OCI-LY7 (cell line): ENCODE data around the gene PTPRQ. TPM values are rescaled to one million over a fixed set of nuclear protein-coding genes. Genes with fewer than 3 reads are reported as not detected.

Source experiments
- BruUV-seq: library from RNA; stranded (reverse); fragments of 400-500 nt; replicated peaks from 2 replicates; lab custom pipeline; 2021; lab: Mats Ljungman, UMichigan
- CTCF ChIA-PET: fragments of 300-600 bp; sonication (Branson Sonifier 250); formaldehyde crosslinking; loops from one replicate; lab custom pipeline; 2022; ENCODE audit warnings: antibody characterized with exemption; ENCODE audit not compliant: unreplicated experiment; lab: Charles Lee
- POLR2A ChIA-PET: fragments of 300-600 bp; sonication (Branson Sonifier 250); formaldehyde crosslinking; loops from one replicate; lab custom pipeline; 2022; ENCODE audit warnings: antibody characterized with exemption; lab: Charles Lee
- DNase-seq: peaks from one replicate; pipeline ENCODE4 v3.0.0-alpha.2; 2015; ENCODE audit warnings: low spot score
- H2AFZ ChIP-seq: fragments of 200-600 bp; sonication (generic), shearing (Covaris generic); 2 replicates; pipeline ENCODE4 v1.6.1; 2014; ENCODE audit warnings: mild to moderate bottlenecking, antibody characterized with exemption, low read length, moderate library complexity
- H3K27ac ChIP-seq: fragments of 200-600 bp; sonication (generic); 2 replicates; pipeline ENCODE4 v1.5.1; 2014; ENCODE audit warnings: mixed run types, low read depth, mild to moderate bottlenecking, moderate library complexity, low read length, inconsistent platforms; ENCODE audit not compliant: poor library complexity, severe bottlenecking
- H3K36me3 ChIP-seq: fragments of 200-600 bp; sonication (generic); 2 replicates; pipeline ENCODE4 v1.6.1; 2014; ENCODE audit warnings: mild to moderate bottlenecking, antibody characterized with exemption, low read length, moderate library complexity, mixed read lengths; ENCODE audit not compliant: insufficient read depth
- H3K4me1 ChIP-seq: fragments of 200-600 bp; sonication (generic); 2 replicates; pipeline ENCODE4 v1.5.1; 2014; ENCODE audit warnings: mild to moderate bottlenecking, low read length; ENCODE audit not compliant: insufficient read depth, poor library complexity, severe bottlenecking
- H3K4me2 ChIP-seq: fragments of 200-600 bp; sonication (generic); 2 replicates; pipeline ENCODE4 v1.6.1; 2014; ENCODE audit warnings: mild to moderate bottlenecking, low read length
- H3K4me3 ChIP-seq: fragments of 200-600 bp; sonication (generic); 2 replicates; pipeline ENCODE4 v1.5.1; 2014; ENCODE audit warnings: mild to moderate bottlenecking, low read depth, low read length; ENCODE audit not compliant: poor library complexity, severe bottlenecking
- H3K79me2 ChIP-seq: fragments of 200-600 bp; sonication (generic); 2 replicates; pipeline ENCODE4 v1.6.1; 2016; ENCODE audit warnings: low read depth, mild to moderate bottlenecking, low read length, moderate library complexity, mixed read lengths; ENCODE audit not compliant: insufficient read depth
- H3K9me2 ChIP-seq: fragments of 200-600 bp; sonication (generic); 2 replicates; pipeline ENCODE4 v1.6.1; 2016; ENCODE audit warnings: mild to moderate bottlenecking, low read length, mixed read lengths; ENCODE audit not compliant: insufficient read depth
- H3K9me3 ChIP-seq: fragments of 200-600 bp; sonication (generic); 2 replicates; pipeline ENCODE4 v1.6.1; 2014; ENCODE audit warnings: mild to moderate bottlenecking, mixed run types, low read length, mixed read lengths
- H4K20me1 ChIP-seq: fragments of 200-600 bp; sonication (generic); 2 replicates; pipeline ENCODE4 v1.6.1; 2014; ENCODE audit warnings: mild to moderate bottlenecking, antibody characterized with exemption, low read length, moderate library complexity, mixed read lengths; ENCODE audit not compliant: insufficient read depth
- EZH2phosphoT487 ChIP-seq: fragments of 200-600 bp; sonication (generic); IDR thresholded peaks from 2 replicates; pipeline ENCODE4 v1.6.1; 2018; ENCODE audit warnings: low read depth, borderline replicate concordance, mild to moderate bottlenecking, mixed run types, antibody characterized with exemption, low read length, moderate library complexity, mixed read lengths
- intact Hi-C: fragments of 100-400 bp; cut with micrococcal nuclease; formaldehyde crosslinking; loops from one replicate; pipeline ENCODE4 v1.10.0; 2022; ENCODE audit not compliant: unreplicated experiment
- total RNA-seq, 2 experiments: library from RNA; depleted of rRNA in 1 of 2; stranded (reverse); fragments of >200 nt in 1 of 2; shearing (Covaris generic) in 1 of 2; gene quantifications; 2 replicates each; pipeline ENCODE4 v1.2.3, GENCODE V29; 2014 to 2022
- TF ChIP-seq, protein P1 (sequence below): fragments of 200-600 bp; sonication (generic); conservative IDR thresholded peaks from 2 replicates; pipeline ENCODE4 v1.5.1; 2014; ENCODE audit warnings: mild to moderate bottlenecking, antibody characterized with exemption, low read length, moderate library complexity, mixed read lengths

The PTPRQ gene
- total RNA-seq, 2 experiments from 2014 or later: not detected

DNA sequence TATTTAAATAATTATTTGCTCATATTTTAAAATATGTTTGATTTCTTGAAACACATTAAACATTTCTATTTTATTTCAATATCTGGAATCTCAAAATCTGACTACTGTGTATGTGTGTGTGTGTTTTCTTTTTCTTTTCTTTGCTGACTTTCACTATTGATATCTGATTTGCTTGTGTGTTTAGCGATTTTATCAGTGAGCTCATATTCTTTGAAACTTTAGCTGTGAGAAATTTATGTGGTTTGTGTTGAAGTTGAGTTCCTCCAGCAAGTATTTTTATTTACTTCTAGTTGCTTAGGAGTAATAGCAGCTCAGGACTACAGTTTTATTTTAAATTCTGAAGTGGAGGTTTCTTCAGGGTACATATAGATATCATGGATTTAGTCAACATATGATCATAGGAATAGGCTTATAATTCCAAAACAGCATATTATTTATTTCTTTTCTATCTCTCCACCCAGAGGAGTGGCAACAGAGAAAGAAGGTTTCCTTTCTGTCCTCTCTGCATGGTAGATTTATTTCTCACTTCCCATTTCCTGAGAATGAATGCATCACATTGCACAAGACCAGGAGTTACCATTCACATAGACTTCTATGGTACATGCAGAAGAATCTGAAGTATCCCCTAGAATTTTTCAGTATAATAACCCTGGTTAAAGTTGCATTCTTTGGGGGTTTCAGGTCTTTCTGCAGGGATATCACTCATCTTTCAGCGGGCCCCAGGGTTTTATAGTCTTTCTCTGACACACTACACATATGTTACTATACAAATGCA, 60.5 kb downstream of the PTPRQ start:
- no peaks in the 10 kb centered on the region for H3K9me2 ChIP-seq
- no peak overlapping the region for H3K4me2 ChIP-seq
- intact Hi-C loops: no loop called here

DNA sequence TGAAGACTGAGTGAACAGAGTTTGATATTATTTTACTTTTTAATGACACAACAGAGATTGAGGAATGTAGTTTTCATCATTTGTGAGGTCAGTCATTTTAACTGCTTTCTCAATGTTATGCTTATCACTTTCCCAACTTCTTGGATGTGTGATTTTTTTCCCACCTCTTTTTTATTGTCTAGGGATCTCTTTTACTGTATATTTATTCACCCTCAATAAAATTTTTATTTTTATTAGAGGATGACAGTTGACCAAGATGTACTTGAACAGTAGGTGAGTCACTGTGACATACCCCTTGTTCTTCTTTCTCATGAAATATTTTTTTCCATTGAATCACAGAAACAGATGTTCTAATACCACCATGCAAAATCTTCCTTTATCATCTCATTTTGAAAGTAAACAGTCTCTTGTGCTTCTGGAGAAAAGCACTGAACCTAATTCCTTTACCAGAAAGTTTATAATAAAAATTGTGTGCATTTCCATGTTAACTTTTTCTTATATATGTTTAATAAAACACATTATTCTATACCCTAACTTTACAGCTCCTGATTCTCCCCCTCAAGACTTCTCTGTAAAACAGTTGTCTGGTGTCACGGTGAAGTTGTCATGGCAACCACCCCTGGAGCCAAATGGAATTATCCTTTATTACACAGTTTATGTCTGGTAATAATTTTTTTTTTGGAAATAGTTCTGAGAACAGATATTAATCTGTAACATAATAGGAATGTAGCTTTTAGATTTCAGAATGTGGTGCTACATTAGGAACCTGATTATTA, 65.9 kb downstream of the PTPRQ start:
- Histone ChIP-seq H3K27ac (no peak overlapping the region), H3K9me2 (no peaks in the 10 kb centered on the region), H3K4me1 (peaks cover under 1% of the 10 kb centered on the region), H3K4me3 (no peak overlapping the region), H3K9me3 (no peaks in the 10 kb centered on the region), H4K20me1 (no peaks in the 10 kb centered on the region), H3K4me2 (no peak overlapping the region), H3K36me3 (no peaks in the 10 kb centered on the region), H2AFZ (no peak overlapping the region), H3K79me2 (no peaks in the 10 kb centered on the region)
- no TSS peak for BruUV-seq
- POLR2A ChIA-PET: interaction anchor here (0.8 kb wide), 1 partner anchor 21 kb away, joined by 3 read pairs; no protein-coding TSS in a partner anchor
- TF ChIP-seq, protein P1, sequence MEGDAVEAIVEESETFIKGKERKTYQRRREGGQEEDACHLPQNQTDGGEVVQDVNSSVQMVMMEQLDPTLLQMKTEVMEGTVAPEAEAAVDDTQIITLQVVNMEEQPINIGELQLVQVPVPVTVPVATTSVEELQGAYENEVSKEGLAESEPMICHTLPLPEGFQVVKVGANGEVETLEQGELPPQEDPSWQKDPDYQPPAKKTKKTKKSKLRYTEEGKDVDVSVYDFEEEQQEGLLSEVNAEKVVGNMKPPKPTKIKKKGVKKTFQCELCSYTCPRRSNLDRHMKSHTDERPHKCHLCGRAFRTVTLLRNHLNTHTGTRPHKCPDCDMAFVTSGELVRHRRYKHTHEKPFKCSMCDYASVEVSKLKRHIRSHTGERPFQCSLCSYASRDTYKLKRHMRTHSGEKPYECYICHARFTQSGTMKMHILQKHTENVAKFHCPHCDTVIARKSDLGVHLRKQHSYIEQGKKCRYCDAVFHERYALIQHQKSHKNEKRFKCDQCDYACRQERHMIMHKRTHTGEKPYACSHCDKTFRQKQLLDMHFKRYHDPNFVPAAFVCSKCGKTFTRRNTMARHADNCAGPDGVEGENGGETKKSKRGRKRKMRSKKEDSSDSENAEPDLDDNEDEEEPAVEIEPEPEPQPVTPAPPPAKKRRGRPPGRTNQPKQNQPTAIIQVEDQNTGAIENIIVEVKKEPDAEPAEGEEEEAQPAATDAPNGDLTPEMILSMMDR: no peak
- no peak for TF ChIP-seq EZH2phosphoT487
- CTCF ChIA-PET: no interaction called here
- intact Hi-C loops: no loop called here
- no peak for DNase-seq

More for the DNA sequence above, 60.5 kb downstream of the PTPRQ start:
- BruUV-seq: no TSS peak
- Histone ChIP-seq H2AFZ (no peak overlapping the region), H3K4me3 (no peak overlapping the region), H3K4me1 (peaks cover 4% of the 10 kb centered on the region), H3K36me3 (no peaks in the 10 kb centered on the region), H3K79me2 (no peaks in the 10 kb centered on the region), H4K20me1 (no peaks in the 10 kb centered on the region), H3K9me3 (no peaks in the 10 kb centered on the region), H3K27ac (no peak overlapping the region)
- DNase-seq: peak; percentile 18
- TF ChIP-seq EZH2phosphoT487: no peak
- TF ChIP-seq, protein P1: no peak
- ChIA-PET CTCF (no interaction called here), POLR2A (interaction anchor here (1.0 kb wide), 1 partner anchor 20 kb away, joined by 3 read pairs; no protein-coding TSS in a partner anchor)
